Endodermal cell (in vitro differentiated cells): ENCODE results near the gene RETNLB. TPM values are rescaled to one million over a fixed set of nuclear protein-coding genes. Genes with fewer than 3 reads are reported as not detected.

Source experiments
- DNase-seq: peaks from one replicate; pipeline ENCODE4 v3.0.0-alpha.2; 2017
- H3K27ac ChIP-seq: 2 replicates; pipeline ENCODE4 v1.5.1; 2013; ENCODE audit warnings: mild to moderate bottlenecking, low read depth, low read length, moderate library complexity
- H3K27me3 ChIP-seq: 2 replicates; pipeline ENCODE4 v1.6.1; 2013; ENCODE audit warnings: mild to moderate bottlenecking, low read length, moderate library complexity; ENCODE audit not compliant: insufficient read depth, control insufficient read depth, poor library complexity, severe bottlenecking
- H3K36me3 ChIP-seq: 2 replicates; pipeline ENCODE4 v1.7.0; 2013; ENCODE audit warnings: mild to moderate bottlenecking, low read length, moderate library complexity; ENCODE audit not compliant: control insufficient read depth, insufficient read depth
- H3K4me1 ChIP-seq: one replicate; pipeline ENCODE4 v1.7.0; 2013; ENCODE audit warnings: low read length; ENCODE audit not compliant: control insufficient read depth, insufficient read depth
- H3K4me3 ChIP-seq: 2 replicates; pipeline ENCODE4 v1.5.1; 2013; ENCODE audit warnings: mild to moderate bottlenecking, low read length, moderate library complexity
- H3K9ac ChIP-seq: 2 replicates; pipeline ENCODE4 v1.6.1; 2013; ENCODE audit warnings: mild to moderate bottlenecking, low read length, moderate library complexity; ENCODE audit not compliant: poor library complexity, severe bottlenecking; ENCODE audit errors: extremely low read depth
- H3K9me3 ChIP-seq: 2 replicates; pipeline ENCODE4 v1.6.1; 2013; ENCODE audit warnings: mild to moderate bottlenecking, low read length, moderate library complexity; ENCODE audit not compliant: control insufficient read depth
- H3K27ac Mint-ChIP-seq: 2 replicates; pipeline ENCODE4 v1.8.0; 2020; ENCODE audit warnings: mixed read lengths
- H3K27me3 Mint-ChIP-seq: 2 replicates; pipeline ENCODE4 v1.8.0; 2021; ENCODE audit warnings: mild to moderate bottlenecking, mixed read lengths; ENCODE audit not compliant: insufficient read depth
- H3K36me3 Mint-ChIP-seq: 2 replicates; pipeline ENCODE4 v1.8.0; 2020; ENCODE audit warnings: low read depth, mixed read lengths
- H3K4me1 Mint-ChIP-seq: 2 replicates; pipeline ENCODE4 v1.8.0; 2020; ENCODE audit warnings: mixed read lengths
- H3K4me3 Mint-ChIP-seq: 2 replicates; pipeline ENCODE4 v1.8.0; 2020; ENCODE audit warnings: mild to moderate bottlenecking, moderate library complexity, mixed read lengths
- H3K9me3 Mint-ChIP-seq: 2 replicates; pipeline ENCODE4 v1.8.0; 2020; ENCODE audit warnings: mild to moderate bottlenecking, mixed read lengths
- CTCF ChIP-seq: fragments of 200-600 bp; sonication (generic); conservative IDR thresholded peaks from 2 replicates; pipeline ENCODE4 v1.5.0; 2021; ENCODE audit warnings: antibody characterized with exemption, mild to moderate bottlenecking
- WGBS, 2 experiments: methylation state at CpG; one replicate each; pipeline versions ENCODE4 v1.1.5 to v1.1.7; 2013; ENCODE audit warnings: missing lambda C conversion rate in 2 of 2, mixed read lengths in 1 of 2; ENCODE audit not compliant: insufficient coverage in 1 of 2, insufficient read length in 1 of 2; 5-methylcytosine and 5-hydroxymethylcytosine counted together
- total RNA-seq, 2 donors: library from RNA; stranded (reverse); fragmentation: NEBNext Ultra II Directional in 1 of 2; extraction: Animal tissue kit (Norgen Biotek cat#: 25700) in 1 of 2; gene quantifications; 2 replicates in 1 of 2; 3 replicates in 1 of 2; pipeline ENCODE4 v1.2.1, GENCODE V29; 2021

The RETNLB gene
- total RNA-seq, 2 donors from 2014 or later: not detected

DNA sequence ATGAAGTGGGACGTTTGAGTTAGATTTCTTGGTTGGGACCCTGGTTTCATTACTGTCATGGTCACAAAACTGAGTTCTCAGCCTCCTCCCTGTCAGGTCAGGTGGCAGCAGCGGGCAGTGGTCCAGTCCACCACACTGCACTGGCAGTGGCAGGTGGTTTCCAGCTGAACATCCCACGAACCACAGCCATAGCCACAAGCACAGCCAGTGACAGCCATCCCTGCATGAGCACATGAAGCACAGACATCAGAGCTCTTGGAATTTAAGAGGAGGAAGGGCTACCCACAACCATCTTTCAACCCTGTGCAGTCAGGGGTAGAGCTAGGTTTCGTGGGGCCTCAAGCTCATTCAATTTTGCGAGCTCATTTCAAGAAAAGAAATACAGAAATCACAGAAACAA lies 1.5 kb downstream of the RETNLB start:
- H3K27me3 ChIP-seq: no peaks in the 10 kb centered on the region
- Mint-ChIP-seq H3K36me3 (no peaks in the 10 kb centered on the region), H3K27me3 (peaks cover 11% of the 10 kb centered on the region), H3K27ac (no peak overlapping the region), H3K4me3 (no peak overlapping the region), H3K4me1 (peaks cover 10% of the 10 kb centered on the region), H3K9me3 (peaks cover 4% of the 10 kb centered on the region)
- DNase-seq: no peak
- no peaks in the 10 kb centered on the region for H3K36me3 ChIP-seq
- TF ChIP-seq CTCF: no peak
- H3K27ac ChIP-seq: no peak overlapping the region
- H3K9ac ChIP-seq: no peak overlapping the region
- WGBS, 2 experiments: 94 to 100% methylated on average over 1 to 5 of the region's 5 CpGs
- no peak overlapping the region for H3K4me3 ChIP-seq
- peaks cover 7% of the 10 kb centered on the region for H3K4me1 ChIP-seq
- no peaks in the 10 kb centered on the region for H3K9me3 ChIP-seq

GRCh38 chr3:108744762-108745161 lies 12.4 kb downstream of the RETNLB start:
- Histone ChIP-seq H3K4me1 (no peaks in the 10 kb centered on the region), H3K4me3 (no peak overlapping the region), H3K9me3 (no peaks in the 10 kb centered on the region), H3K27ac (no peak overlapping the region), H3K27me3 (no peaks in the 10 kb centered on the region), H3K36me3 (no peaks in the 10 kb centered on the region), H3K9ac (no peak overlapping the region)
- no peak overlapping the region for H3K27ac Mint-ChIP-seq
- WGBS, 2 experiments: 91 to 100% methylated on average over 3 to 5 of the region's 5 CpGs
- peaks cover 5% of the 10 kb centered on the region for H3K9me3 Mint-ChIP-seq
- H3K4me1 Mint-ChIP-seq: no peaks in the 10 kb centered on the region
- TF ChIP-seq CTCF: no peak
- no peaks in the 10 kb centered on the region for H3K36me3 Mint-ChIP-seq
- DNase-seq: no peak
- H3K27me3 Mint-ChIP-seq: no peaks in the 10 kb centered on the region
- H3K4me3 Mint-ChIP-seq: no peak overlapping the region

- no peak overlapping the region for H3K4me3 ChIP-seq
- H3K9ac ChIP-seq: no peak overlapping the region
- H3K36me3 ChIP-seq: no peaks in the 10 kb centered on the region
- no peaks in the 10 kb centered on the region for H3K9me3 Mint-ChIP-seq
- TF ChIP-seq CTCF: no peak
- H3K27me3 ChIP-seq: no peaks in the 10 kb centered on the region
- no peak overlapping the region for H3K27ac ChIP-seq
- WGBS, 2 experiments: 95 to 100% methylated on average over 1 of the region's 1 CpG
- no peaks in the 10 kb centered on the region for H3K36me3 Mint-ChIP-seq
- no peak overlapping the region for H3K4me3 Mint-ChIP-seq
- no peaks in the 10 kb centered on the region for H3K4me1 ChIP-seq
- H3K27ac Mint-ChIP-seq: no peak overlapping the region
- H3K9me3 ChIP-seq: no peaks in the 10 kb centered on the region
- DNase-seq: no peak
- no peaks in the 10 kb centered on the region for H3K4me1 Mint-ChIP-seq
- H3K27me3 Mint-ChIP-seq: no peaks in the 10 kb centered on the region
Observed at GRCh38 chr3:108742929-108743328, 14.3 kb downstream of the RETNLB start.
